Activated T-cell treated with anti-CD3 and anti-CD28 coated beads for 48 hours (primary cell): Measurements from ENCODE around the gene HSD17B2.

Source experiments
- DNase-seq: peaks from one replicate; pipeline ENCODE4 v3.0.0-alpha.2; 2020; ENCODE audit warnings: low read depth

The HSD17B2 gene

DNA sequence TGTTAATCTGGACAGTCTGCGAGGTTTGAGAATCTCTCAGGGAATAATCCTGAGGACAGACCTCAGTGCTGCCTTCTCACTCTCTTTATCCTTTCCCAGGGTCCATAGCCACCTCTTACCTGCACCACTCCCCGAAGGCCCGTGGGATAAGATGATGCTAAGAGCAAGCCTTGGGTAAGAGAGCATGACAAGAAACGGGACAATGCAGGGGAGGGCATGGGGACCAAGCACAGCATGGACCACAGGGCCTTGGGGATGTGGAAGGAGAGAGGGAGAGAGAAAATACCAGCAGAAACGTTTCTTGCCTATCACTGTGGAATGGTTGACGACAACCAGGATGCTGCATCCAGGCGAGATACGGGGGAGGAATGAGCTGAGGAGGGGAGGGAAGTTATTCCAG lies 15.5 kb upstream of the HSD17B2 start:
- DNase-seq: no peak

DNA sequence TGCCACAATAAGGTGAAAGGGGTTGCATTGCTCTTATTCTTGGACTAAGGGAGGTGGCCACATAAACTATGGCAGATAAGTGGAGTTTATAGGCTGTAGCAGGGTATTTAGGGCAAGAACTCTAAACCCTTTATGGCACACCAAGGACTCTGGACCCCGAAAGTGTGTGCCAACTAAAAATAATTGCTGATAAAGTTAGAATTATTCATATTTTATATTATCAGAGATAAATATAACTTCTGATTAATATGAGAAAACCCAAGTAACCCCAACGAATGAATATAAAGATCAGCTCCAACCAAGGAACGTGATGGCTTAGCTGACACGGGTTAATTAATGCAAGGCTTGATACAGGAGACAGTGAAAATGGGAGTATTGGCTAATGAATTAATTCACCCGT lies 15.0 kb upstream of the HSD17B2 start:
- DNase-seq: no peak

DNA sequence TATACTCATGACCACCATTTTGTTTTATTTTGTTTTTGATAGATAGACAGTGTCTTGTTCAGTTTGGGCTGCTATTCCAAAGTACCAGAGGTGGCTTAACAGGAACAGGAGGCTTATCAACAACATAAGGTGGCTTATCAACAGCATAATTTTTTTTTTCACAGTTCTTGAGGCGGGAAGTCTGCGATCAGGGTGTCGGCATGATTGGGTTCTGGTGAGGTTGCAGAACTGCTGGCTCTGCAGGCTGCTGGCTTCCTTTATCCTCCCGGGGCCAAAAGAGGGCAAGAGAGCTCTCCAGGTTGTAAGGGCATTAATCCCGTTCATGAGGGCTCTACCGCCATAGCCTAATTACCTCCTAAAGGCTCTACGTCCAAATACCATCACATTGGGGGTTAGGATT lies 11.8 kb upstream of the HSD17B2 start:
- DNase-seq: no peak

DNA sequence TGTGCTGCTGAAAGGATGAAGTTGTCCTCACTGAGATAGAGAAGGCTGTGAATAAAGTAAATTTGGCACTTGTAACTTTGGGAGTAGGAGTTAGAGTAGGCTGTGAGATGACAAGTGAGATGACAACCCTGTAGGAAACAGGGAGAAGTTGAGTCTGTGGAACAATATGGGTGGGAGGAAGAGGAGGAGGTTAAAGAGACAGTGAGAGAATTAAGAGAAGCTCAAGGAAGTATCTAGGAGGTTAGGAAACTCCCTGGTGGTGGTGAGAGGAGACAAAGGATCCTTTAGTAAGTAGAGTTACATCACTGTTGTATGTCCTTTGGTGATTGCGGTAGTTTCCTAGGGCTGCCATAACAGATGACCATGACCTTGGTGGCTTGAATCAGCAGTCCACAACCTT lies 10.7 kb upstream of the HSD17B2 start:
- no peak for DNase-seq

DNA sequence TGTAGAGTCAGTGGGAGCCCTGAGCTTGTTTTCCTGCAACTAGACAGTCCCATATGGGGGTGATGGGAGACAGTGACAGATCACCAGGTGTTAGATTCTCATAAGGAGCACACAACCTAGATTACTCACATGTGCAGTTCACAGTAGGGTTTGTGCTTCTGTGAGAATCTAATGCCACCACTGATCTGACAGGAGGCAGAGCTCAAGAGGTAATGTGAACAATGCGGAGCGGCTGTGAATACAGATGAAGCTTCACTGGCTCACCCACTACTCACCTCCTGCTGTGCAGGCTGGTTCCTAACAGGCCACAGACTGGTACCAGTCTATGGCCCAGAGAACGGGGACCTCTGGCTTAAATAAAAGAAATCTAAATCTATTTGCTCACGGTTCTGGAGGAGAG lies 10.2 kb upstream of the HSD17B2 start:
- DNase-seq: no peak

DNA sequence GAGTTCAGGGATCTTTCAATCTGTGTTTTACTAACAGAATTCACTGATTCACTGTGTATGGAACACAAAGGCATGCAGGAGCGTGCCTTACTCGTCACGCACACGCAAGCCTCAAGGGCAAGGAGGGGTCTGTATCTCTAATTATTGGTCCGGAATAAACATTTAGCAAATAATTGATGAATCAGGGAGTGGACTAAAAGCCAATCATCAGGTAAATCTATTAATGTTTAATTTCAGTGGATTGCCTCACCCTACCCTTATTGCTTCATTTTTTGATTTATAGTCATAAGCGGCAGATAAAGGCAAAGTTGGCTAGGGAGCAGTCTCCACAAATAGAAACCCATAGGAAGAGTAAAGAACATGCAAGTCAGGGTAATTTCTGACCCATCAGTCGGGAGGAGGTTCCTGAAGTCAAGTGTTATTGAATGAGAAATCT lies 7.4 kb upstream of the HSD17B2 start:
- no peak for DNase-seq

DNA sequence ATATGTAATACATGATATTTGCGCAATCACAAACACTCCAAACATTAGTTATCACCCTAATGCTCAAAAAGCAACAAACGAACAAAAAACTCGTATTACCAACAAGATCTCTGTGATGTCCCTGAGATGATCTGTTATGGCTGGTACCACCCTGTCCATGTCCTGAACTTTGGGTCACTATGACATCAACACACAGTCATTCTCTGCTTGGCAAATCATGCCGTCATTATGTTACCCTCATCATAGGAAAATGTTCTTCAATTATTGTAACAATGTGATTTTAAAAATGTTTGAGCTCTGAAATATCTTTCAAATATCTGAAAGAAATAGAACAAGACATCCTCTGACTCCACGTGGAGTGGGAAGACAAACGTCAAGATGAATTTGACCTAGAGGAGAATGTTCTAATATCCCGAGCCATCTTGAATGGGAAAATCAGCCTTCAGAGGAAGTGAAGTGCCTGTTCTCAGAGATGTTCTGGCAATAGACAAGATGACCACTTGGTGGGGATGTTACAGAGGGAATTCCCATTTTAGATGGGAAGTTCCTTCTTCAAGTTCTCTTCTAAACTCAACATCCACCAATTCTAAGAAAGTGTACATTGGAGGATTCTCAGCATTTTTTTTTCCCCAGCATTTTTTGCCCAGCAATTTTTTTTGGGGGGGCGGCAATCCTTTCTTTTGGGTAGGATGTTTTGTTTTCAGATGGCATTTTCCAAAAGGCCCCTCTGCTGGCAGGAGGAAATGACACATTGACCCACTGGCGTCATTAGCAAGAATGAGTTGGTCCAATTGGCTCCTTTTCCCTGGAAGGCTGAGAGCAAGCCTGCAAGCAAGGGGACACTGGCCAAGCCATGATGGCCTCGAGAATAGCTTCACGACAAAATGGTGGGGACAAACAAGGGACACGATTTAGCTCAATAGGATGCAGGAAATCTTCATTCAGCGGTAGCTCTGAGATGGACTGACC lies 3.7 kb upstream of the HSD17B2 start:
- DNase-seq: no peak

DNA sequence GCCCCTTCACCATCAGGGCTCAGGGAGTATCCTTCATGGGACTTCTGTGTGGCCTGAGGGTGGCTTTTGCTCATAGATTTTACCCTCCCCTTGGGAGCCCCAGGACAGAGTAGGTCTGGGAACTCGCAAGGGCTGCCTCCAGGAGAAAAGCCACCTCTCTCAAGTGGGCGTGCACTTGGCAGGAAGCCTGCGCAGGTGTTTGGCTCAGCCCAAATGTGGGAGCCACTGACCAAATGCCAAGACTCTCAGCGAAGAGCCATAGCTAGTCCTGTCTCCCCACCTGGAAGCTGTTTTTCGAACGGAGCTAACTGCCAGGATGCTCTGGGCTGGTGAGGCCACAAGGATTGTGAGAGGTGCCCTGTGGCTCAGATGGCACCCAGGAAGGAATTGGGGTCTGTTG lies 2.0 kb upstream of the HSD17B2 start:
- DNase-seq: no peak

DNA sequence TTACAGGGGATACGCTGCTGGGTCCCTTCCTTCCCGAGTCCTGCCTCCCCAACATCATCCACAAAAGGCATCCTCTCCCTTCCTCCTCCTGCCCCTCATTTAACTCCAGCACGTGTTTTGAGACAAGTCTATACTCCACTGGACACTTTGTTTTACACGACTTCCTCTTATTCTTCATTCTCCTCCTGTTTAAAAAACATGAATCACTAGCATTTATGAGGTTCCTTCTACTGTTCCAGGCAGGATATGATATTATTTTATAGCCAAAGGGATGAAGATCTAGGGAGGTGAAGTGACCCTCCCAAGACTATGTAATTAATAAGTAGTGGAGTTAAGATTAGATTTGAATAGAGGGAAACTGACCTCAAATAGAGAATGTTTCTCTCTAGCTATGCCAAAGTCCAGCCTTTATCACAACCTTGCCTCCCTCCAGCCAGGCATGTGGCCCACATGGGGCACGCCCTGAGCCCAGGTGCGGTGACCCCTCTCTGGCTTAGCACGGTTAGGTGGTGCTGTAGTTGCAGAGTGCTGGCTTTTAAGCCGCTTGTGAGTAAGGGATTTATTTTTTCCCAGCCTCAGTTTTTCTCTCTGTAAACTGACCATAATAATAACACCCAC lies 1.3 kb upstream of the HSD17B2 start:
- DNase-seq: no peak

DNA sequence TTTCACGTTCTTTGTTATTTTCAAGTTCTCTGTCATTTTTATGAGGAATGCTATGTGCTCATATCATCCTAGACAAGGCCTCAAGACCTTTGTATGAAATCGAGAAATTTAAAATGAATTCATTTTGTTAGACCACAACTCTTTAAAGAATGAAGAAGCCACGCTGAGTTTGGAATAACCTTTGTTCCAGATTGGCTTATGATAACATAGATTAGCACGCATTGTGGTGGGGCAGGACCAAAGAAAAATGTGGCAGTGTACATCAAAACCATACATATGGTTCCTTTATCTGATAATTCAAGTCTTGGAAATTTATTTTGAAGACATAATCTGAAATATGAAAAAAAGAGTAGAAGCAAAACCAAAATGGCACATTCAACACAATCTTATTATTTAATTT lies 2.2 kb downstream of the HSD17B2 start:
- no peak for DNase-seq

DNA sequence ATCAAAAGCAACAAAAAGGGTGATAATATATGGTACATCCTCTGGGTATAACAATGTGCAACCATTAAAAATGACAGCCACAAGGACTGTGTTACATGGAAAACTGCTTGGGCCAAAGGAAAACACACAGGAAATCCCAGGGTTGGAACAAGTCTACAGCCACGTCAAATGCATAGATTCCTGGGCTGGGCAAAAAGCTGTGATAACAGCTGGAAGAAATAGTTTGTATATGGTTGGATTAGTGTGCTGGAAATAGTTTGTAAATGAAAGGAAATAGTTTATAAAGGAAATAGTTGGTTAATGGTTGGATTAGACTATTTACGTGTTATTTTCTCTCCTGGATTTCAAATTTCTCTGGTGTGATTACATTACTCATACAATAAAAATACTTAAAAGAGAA lies 2.6 kb downstream of the HSD17B2 start:
- DNase-seq: no peak

DNA sequence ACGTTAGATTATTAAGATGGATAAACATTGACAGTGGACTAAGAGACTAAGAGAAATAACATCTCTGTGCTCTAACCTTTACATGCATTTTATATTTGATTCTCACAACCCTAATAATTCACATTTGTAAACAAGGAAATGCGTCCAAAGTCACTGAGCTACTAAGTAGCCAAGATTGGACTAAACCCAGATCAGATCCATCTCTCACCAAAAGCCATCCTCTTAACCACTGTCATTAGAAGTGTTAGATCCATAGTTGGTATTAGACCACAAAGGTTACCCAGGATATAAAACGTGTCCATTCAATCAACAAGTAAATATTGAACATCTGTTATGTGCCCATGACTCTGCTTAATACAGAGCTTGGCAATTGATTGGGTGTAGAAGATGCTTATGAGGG lies 5.2 kb downstream of the HSD17B2 start:
- no peak for DNase-seq

DNA sequence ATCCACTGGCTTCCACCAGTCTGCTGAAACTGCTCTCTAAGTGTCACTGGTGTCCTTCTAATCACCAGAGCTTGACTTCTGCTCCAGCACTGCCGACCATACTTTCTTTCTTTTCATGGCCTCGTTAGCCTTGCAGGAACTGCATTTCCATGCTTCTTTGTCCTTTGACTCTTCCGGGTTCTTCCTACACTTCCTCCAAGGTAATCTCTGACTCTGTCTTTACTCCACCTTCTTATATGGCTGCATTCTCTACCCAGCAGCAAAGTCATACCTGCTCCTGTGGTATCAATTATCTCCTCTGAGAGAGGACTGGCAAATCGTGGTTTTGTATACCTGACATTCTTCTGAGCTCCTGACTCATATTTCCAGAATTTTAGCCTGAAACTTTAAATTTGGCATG lies 6.5 kb downstream of the HSD17B2 start:
- DNase-seq: no peak

DNA sequence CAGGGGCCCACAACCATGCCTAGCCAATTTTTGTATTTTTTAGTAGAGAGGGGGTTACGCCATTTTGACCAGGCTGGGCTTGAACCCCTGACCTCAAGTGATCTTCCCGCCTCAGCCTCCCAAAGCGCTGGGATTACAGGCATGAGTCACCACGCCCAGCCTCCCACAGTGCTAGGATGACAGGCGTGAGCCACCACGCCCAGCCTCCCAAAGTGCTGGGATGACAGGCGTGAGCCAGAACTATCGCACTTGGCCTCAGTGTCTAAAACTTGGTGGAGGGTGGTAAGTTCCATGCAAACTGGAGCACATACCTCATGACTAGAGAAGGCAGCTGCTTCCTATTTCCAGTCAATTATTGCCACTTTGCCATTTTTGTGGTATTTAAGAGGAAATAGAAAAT lies 7.1 kb downstream of the HSD17B2 start:
- no peak for DNase-seq

DNA sequence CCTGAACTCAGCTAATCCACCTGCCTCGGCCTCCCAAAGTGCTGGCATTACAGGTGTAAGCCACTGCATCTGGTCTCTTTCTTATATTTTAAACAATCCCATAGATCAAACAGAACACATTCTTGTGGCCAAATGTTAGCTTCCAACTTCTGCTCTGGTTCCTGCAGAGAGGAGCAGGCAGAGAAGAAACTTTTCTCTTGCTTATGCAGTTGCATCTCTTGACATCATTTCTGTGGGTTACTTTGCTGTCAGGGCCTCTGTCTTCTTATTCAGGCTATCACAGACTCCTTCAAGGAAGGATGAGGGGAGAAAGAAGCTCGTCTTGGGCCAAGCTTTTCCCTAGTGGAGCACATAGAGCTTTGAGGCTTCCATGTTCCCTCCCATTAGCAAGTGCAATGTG lies 7.8 kb downstream of the HSD17B2 start:
- DNase-seq: no peak

DNA sequence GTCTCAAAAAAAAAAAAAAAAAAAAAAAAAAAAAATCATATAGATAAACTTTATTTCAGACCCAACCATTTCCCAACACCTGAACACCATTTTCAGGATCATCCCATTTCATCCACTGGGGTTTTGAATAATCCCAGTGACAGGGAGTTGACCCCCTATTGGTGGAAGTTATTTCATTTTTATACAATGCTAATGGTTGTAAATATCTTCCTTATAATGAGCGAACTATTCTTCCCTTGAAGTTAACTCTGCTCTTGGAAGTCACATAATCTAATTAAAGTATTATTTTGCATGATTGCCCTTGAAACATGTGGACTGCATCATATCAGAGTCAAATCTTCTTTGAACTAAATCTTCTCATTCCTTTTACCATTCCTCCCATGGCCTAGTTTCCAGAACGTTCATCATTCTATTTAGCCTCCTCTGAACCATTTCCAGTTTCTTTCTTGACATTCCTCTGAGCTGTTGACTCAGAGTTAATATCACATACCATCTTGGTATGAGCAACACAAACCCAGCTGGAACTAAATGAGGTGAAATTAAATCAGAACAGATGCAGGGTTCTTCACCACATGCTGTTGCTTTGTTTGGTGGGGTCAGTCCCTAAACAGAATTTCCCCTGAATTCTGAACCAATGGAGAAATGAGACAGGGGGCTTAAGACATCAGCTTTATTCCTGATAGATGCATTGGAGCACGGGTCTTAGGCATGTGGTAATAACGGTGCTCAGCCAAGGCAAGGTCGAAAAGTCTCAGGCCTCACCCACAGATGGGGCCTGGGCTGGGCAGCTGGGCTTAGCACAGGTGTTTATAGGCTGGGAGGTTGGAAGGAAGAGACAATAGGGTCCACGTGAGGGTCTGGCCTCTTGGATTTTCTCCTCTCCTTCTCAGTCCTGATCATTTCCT lies 8.9 kb downstream of the HSD17B2 start:
- DNase-seq: no peak

DNA sequence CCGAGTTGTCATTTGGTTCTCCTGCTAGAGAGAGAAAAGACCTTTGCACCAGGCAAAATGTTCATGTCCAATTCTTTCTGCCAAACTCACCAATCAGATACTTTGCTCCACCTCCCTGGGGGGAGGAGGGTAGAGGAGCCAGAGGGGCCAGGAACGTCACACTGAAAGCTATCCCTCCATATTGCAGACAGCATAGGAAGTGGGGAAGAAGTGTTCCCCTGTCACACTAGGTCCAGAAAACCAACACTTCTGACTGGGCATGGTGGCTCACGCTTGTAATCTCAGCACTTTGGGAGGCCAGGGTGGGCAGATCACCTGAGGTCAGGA lies 9.5 kb downstream of the HSD17B2 start:
- no peak for DNase-seq

DNA sequence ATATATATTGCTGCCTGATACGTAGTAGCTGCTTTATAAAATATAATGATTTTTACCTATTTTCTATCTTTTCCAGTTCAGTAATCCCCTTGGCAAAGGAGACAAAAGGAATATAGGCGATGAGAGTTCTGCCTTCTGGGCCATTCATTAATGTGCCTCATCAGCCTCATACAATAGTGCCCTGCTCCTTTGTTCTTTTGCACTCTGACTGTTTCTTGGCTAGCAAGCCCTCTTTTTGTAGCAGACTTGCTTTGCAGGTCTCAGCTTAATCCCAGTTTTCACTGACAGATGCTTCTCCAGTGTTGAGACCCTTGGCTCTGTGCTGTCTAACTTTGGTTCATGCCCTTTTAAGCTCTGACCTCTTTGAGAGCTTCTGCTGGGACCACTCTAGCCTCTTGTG lies 10.4 kb downstream of the HSD17B2 start:
- no peak for DNase-seq

DNA sequence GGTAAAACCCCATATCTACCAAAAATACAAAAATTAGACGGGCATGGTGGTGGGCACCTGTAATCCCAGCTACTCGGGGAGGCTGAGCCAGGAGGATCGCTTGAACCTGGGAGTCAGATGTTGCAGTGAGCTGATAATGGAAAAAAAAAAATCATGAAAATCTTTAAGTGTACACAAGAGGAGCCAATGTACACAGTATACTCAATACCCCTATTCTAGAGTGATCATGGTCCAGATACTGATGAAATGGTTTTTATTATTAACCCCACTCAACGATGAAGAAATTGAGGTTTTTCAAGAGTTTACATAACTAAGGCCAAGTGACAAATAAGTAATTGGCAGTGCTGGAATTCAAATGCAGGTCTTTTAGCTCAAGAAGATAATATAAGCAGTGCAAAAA lies 11.5 kb downstream of the HSD17B2 start:
- DNase-seq: no peak

DNA sequence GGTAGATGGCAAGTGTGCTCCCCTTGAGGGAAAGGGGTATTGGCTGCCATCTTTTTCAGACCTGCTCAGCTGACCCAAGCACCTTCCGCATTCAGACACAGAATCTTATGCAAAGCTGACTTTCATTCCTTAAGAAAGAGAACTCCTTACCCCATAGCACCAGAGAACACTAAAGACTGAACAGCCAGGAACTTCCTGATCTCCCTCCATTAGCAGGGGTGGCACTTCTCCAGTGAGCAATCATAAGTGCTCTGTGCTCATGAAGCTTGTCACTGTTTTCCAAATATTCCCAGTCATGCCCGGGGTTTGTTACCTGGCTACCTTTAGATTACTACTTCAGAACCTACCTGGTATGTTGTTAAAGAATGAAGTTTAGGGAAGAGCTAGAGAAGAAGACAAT lies 11.9 kb downstream of the HSD17B2 start:
- DNase-seq: no peak

DNA sequence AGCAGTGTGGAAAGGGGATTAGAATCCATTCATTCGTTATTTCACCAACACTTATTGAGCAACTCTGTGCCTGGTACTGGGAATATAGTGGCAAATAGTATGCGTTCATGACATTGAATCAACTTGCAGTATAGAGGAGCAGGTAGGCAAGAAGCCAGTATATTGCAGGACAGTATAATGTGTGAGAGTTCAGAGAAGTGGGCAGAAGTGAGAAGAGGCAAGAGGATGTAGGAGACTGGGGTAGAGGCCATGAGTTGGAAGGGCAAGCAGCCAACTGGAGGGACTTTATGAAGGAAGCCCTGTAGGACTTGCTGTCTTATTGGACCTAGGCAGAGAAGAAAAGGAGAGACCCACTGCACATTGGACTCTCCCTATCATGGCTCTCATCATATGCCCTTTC lies 12.3 kb downstream of the HSD17B2 start:
- DNase-seq: no peak

DNA sequence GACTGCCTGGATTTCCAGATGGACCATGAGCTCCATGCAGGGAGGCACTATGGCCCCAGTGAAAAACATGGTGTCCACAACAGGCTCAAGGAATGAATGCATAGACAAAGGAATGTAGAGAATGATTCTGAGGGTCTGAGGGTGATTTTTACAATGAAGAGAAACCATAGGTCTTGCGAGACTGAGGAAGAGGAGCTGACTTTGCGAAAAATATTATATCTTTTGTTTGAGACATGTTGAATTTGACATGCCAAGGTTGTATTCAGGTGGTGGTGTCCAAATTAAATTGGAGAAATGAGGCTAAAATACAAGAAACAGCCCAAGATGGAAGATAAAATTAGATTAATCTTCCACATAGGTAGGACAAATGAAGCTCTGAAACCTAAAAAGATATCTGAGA lies 12.7 kb downstream of the HSD17B2 start:
- DNase-seq: no peak

DNA sequence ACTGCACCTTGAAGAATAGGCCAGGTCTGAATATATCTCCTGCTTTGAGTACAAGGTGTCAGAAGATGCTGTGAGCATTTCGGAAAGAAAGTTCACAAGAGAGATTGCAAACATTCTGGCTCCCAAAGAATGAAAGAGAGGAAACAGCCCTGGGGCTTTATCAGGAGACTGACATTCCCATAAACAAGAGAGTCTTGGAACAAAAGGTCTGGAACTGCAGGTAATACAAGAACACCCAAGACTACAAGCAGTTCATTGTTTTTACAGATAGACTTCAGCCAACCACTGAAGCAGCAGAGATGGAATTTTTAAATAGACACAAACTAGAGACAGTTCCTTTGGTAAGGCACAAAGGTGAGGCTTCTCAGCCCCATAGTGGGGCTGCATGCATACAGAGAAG lies 14.4 kb downstream of the HSD17B2 start:
- DNase-seq: no peak
